Heart left ventricle (tissue), 16 donors: ENCODE data around the gene SBSN. TPM values are rescaled to one million over a fixed set of nuclear protein-coding genes. Genes with fewer than 3 reads are reported as not detected.

ENCODE experiments used
- ATAC-seq, 4 donors: fragments of 200-7000 bp; cut with Tn5 transposase; one replicate each; pipeline ENCODE4 v1.9.1; 2020 to 2022; ENCODE audit warnings: moderate library complexity in 4 of 4, mild to moderate bottlenecking in 3 of 4, moderate number of reproducible peaks in 1 of 4
- DNase-seq, 5 donors: peaks; one replicate each; pipeline ENCODE4 v3.0.0-alpha.2; 2020
- H3K27ac ChIP-seq, 12 donors: fragments of 200-600 bp; sonication (generic) in 4 of 12; one replicate each; pipeline versions ENCODE4 v1.5.0 to v1.8.0; 2016 to 2022; ENCODE audit warnings: mild to moderate bottlenecking in 2 of 12
- H3K27me3 ChIP-seq, 9 donors: fragments of 200-600 bp; sonication (generic) in 2 of 9; one replicate each; pipeline versions ENCODE4 v1.5.1 to v1.8.0; 2016 to 2022; ENCODE audit warnings: mild to moderate bottlenecking in 3 of 9
- H3K36me3 ChIP-seq, 9 donors: fragments of 200-600 bp; sonication (generic) in 2 of 9; one replicate each; pipeline versions ENCODE4 v1.5.0 to v1.8.0; 2018 to 2022; ENCODE audit warnings: mild to moderate bottlenecking in 2 of 9
- H3K4me1 ChIP-seq, 12 donors: fragments of 200-600 bp; sonication (generic) in 4 of 12; one replicate each; pipeline versions ENCODE4 v1.5.0 to v1.8.0; 2016 to 2022; ENCODE audit warnings: mild to moderate bottlenecking in 3 of 12
- H3K4me3 ChIP-seq, 12 donors: fragments of 200-600 bp; sonication (generic) in 4 of 12; one replicate each; pipeline versions ENCODE4 v1.5.0 to v1.8.0; 2017 to 2022; ENCODE audit warnings: mild to moderate bottlenecking in 9 of 12, moderate library complexity in 4 of 12
- H3K9me3 ChIP-seq, 12 donors: fragments of 200-600 bp; sonication (generic) in 4 of 12; one replicate each; pipeline versions ENCODE4 v1.5.0 to v1.8.0; 2016 to 2022; ENCODE audit warnings: mild to moderate bottlenecking in 1 of 12
- CTCF ChIP-seq, 12 donors: fragments of 200-600 bp; sonication (generic) in 4 of 12; IDR thresholded peaks; one replicate each; pipeline versions ENCODE4 v1.5.0 to v1.8.0; 2018 to 2022; ENCODE audit warnings: antibody characterized with exemption in 12 of 12, mild to moderate bottlenecking in 5 of 12
- POLR2A ChIP-seq, 2 donors: fragments of 450-650 bp; IDR thresholded peaks; one replicate each; pipeline ENCODE4 v1.6.1; 2017; ENCODE audit warnings: antibody characterized with exemption in 2 of 2, mild to moderate bottlenecking in 2 of 2, moderate library complexity in 2 of 2
- WGBS, 4 donors: extraction: QIAGEN DNeasy Blood & Tissue Kit in 2 of 4; methylation state at CpG; one replicate each; pipeline versions ENCODE4 v1.1.5 to v1.1.7; 2013 to 2018; 5-methylcytosine and 5-hydroxymethylcytosine counted together
- intact Hi-C, 10 donors: fragments of 100-400 bp; cut with DNase I; formaldehyde crosslinking; loops; one replicate each; pipeline versions ENCODE4 v1.11.1 to v1.14.2; 2022
- polyA plus RNA-seq, 2 donors: library from polyadenylated mRNA; stranded (reverse); fragments of 200-250 nt; gene quantifications; one replicate each; pipeline ENCODE4 v1.2.3, GENCODE V29; 2013
- total RNA-seq, 9 donors: library from RNA; depleted of rRNA in 2 of 9; stranded (reverse); fragments of >200 nt in 2 of 9; fragmentation: NEBNext Ultra II Directional in 3 of 9; extraction: Animal tissue kit (Norgen Biotek cat#: 25700) in 3 of 9; gene quantifications; one replicate each; pipeline versions ENCODE4 v1.1.0 to v1.2.4, GENCODE V29; 2016 to 2023
- donor health status: ischemic (EF 13 %, LVEDD 7.1; RV severe dilation, severe dysfunction).
- donor health status: healthy with polysubstance abuse.
- donor health status: DM: no; HTN: yes; CAD: no.
- donor health status: DM: no; HTN: no; CAD: no.
- donor health status: ischemic (EF 25% LVEDD 6.9; RV normal size, moderate dysfunction).
- donor health status: ischemic (EF 25% LVEDD 5.7; RV mildly dilated, moderate dysfunction).
- donor health status: healthy.
- donor health status: DM: yes; HTN: yes; CAD: no.
- donor health status: ischemic (EF 35%, LVEDD 5.7; RV mildly dilated, moderate dysfunction).
- donor health status: nonischemic (EF 11% LVEDD 7.7; RV severe dilation, severe dysfunction).
- donor health status: DM: yes; HTN: yes; CAD: no.
- donor health status: PGD.
- donor health status: ischemic (EF 29% LVEDD 5.4; RV normal size, mild dysfunction).
- donor health status: nonischemic (EF 23%, LVEDD 6.1; RV moderate dilation, normal function).

SBSN gene
- total and polyA plus RNA-seq, 11 donors: not detected

GRCh38 chr19:35543280-35544109 lies 15.4 kb upstream of the SBSN start:
- no peak overlapping the region for H3K27ac ChIP-seq
- H3K9me3 ChIP-seq: no peaks in the 10 kb centered on the region
- TF ChIP-seq POLR2A (IDR thresholded peaks at IDR 0.05): no peak
- TF ChIP-seq CTCF (IDR thresholded peaks at IDR 0.05): no peak
- WGBS, 4 donors: 94 to 100% (median 97%) methylated on average over 10 to 15 of the region's 15 CpGs
- intact Hi-C loops: loop anchor here in 3 of 10 donors (2.0 to 10.0 kb wide), 3 partner anchors 71 to 173 kb away; partner anchors contain the start of genes HAUS5 (in 1 of the 3) and KMT2B (in 1 of the 3)
- no peak for DNase-seq
- H3K27me3 ChIP-seq: no peaks in the 10 kb centered on the region
- no peak overlapping the region for H3K4me3 ChIP-seq
- ATAC-seq: no peak
- peaks cover 0 to 12% (median 0%) of the 10 kb centered on the region in 9 donors for H3K36me3 ChIP-seq
- peaks cover 4 to 30% (median 16%) of the 10 kb centered on the region in 12 donors for H3K4me1 ChIP-seq

- WGBS, 4 donors: 92 to 99% (median 95%) methylated on average over 11 of the region's 11 CpGs
- Histone ChIP-seq H3K9me3 (no peaks in the 10 kb centered on the region), H3K27me3 (no peaks in the 10 kb centered on the region), H3K27ac (no peak overlapping the region), H3K36me3 (peaks cover 0 to 6% (median 0%) of the 10 kb centered on the region in 9 donors), H3K4me3 (no peak overlapping the region), H3K4me1 (peaks cover 4 to 27% (median 16%) of the 10 kb centered on the region in 12 donors)
- ATAC-seq (no peak), DNase-seq (no peak)
- intact Hi-C loops: loop anchor here in 2 of 10 donors (10.0 kb wide), 2 partner anchors 73 to 173 kb away; partner anchors contain the start of genes HAUS5 (in 1 of the 2) and KMT2B (in 1 of the 2)
- TF ChIP-seq CTCF (IDR thresholded peaks at IDR 0.05) (no peak), POLR2A (IDR thresholded peaks at IDR 0.05) (no peak)
These were observed 14.1 kb upstream of the SBSN start for GRCh38 chr19:35542209-35542608.

- intact Hi-C loops: loop anchor here in 2 of 10 donors (10.0 kb wide), 2 partner anchors 74 to 174 kb away; partner anchors contain the start of genes HAUS5 (in 1 of the 2) and KMT2B (in 1 of the 2)
- TF ChIP-seq CTCF (IDR thresholded peaks at IDR 0.05) (no peak), POLR2A (IDR thresholded peaks at IDR 0.05) (no peak)
- Histone ChIP-seq H3K9me3 (no peaks in the 10 kb centered on the region), H3K4me1 (peaks cover 0 to 12% (median 7%) of the 10 kb centered on the region in 12 donors), H3K27ac (no peak overlapping the region), H3K36me3 (no peaks in the 10 kb centered on the region), H3K27me3 (no peaks in the 10 kb centered on the region), H3K4me3 (no peak overlapping the region)
- WGBS, 4 donors: 76 to 81% (median 79%) methylated on average over 7 of the region's 7 CpGs
- ATAC-seq (no peak), DNase-seq (no peak)
These were observed 12.3 kb upstream of the SBSN start for GRCh38 chr19:35540356-35540927.

GRCh38 chr19:35539850-35540249 lies 11.7 kb upstream of the SBSN start:
- no peak for ATAC-seq
- intact Hi-C loops: loop anchor here in 2 of 10 donors (10.0 kb wide), 2 partner anchors 75 to 175 kb away; partner anchors contain the start of genes HAUS5 (in 1 of the 2) and KMT2B (in 1 of the 2)

More at GRCh38 chr19:35539850-35540249, 11.7 kb upstream of the SBSN start:
- Histone ChIP-seq H3K4me3 (no peak overlapping the region), H3K4me1 (peaks cover 0 to 10% (median 7%) of the 10 kb centered on the region in 12 donors), H3K27me3 (peaks cover 0 to 2% (median 0%) of the 10 kb centered on the region in 9 donors), H3K36me3 (no peaks in the 10 kb centered on the region), H3K9me3 (no peaks in the 10 kb centered on the region), H3K27ac (no peak overlapping the region)
- TF ChIP-seq CTCF (IDR thresholded peaks at IDR 0.05) (no peak), POLR2A (IDR thresholded peaks at IDR 0.05) (no peak)
- 93 to 96% (median 94%) methylated on average over 12 of the region's 12 CpGs for WGBS, 4 donors
- DNase-seq: no peak
